Measurements from ENCODE around the gene CNOT2.

Gene CNOT2

DNA sequence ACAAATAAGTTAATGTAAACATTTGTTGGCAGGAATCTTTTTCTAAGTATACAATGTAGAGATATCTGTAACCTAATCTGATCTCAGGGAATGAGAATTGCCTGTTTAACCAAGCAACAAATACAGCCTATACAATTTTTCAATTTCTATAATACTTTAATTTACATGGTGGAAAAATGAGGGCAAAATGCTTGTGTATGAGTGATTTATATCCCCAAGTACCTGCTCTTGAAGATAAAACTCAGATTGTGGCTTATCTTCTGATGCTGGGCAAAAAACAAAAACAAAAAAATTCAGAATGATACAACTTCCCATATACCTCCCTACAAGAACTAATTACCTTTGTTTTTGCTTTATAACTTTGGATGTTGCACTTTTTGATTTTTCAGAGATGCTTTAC lies 2.2 kb downstream of the CNOT2 start:
- TF ChIP-seq, protein P1, sequence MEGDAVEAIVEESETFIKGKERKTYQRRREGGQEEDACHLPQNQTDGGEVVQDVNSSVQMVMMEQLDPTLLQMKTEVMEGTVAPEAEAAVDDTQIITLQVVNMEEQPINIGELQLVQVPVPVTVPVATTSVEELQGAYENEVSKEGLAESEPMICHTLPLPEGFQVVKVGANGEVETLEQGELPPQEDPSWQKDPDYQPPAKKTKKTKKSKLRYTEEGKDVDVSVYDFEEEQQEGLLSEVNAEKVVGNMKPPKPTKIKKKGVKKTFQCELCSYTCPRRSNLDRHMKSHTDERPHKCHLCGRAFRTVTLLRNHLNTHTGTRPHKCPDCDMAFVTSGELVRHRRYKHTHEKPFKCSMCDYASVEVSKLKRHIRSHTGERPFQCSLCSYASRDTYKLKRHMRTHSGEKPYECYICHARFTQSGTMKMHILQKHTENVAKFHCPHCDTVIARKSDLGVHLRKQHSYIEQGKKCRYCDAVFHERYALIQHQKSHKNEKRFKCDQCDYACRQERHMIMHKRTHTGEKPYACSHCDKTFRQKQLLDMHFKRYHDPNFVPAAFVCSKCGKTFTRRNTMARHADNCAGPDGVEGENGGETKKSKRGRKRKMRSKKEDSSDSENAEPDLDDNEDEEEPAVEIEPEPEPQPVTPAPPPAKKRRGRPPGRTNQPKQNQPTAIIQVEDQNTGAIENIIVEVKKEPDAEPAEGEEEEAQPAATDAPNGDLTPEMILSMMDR (IDR thresholded peaks at IDR 0.05; ENCODE audit: low read depth, low read length), result no peak
- Histone ChIP-seq H3K9me3 (ENCODE audit: severe bottlenecking) (no peaks in the 10 kb centered on the region), H3K4me3 (ENCODE audit: low read depth, low read length) (no peak overlapping the region), H3K27ac (no peak overlapping the region), H3K36me3 (peaks cover 34% of the 10 kb centered on the region), H3K27me3 (ENCODE audit: insufficient read depth, low read depth, severe bottlenecking) (no peaks in the 10 kb centered on the region)
- no peak for DNase-seq

DNA sequence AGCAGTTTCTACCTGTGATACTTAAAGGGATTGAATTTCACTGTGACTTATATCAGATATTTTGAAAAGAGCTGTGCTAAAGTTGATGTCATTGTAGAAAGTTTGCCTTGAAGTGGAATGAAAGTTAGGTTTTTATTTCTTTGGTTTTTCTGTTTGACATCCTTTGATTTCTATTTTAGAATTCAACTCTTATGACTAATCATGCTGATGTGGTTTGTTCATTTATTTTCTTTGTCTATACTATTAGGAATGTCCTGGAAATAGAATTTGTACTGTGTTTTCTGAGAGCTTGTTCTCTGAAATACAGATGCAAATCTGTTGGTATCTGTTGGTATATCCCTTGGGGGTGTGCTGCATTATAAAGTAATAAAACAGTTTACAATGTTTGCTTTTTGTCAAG lies 3.3 kb downstream of the CNOT2 start:
- no peaks in the 10 kb centered on the region for H3K9me3 ChIP-seq (ENCODE audit: severe bottlenecking)
- H3K4me3 ChIP-seq (ENCODE audit: low read depth, low read length), result no peak overlapping the region
- no peak for DNase-seq
- H3K27me3 ChIP-seq (ENCODE audit: insufficient read depth, low read depth, severe bottlenecking), result no peaks in the 10 kb centered on the region
- no peak overlapping the region for H3K27ac ChIP-seq
- TF ChIP-seq, protein P1 (IDR thresholded peaks at IDR 0.05; ENCODE audit: low read depth, low read length), result no peak
- peaks cover 24% of the 10 kb centered on the region for H3K36me3 ChIP-seq

DNA sequence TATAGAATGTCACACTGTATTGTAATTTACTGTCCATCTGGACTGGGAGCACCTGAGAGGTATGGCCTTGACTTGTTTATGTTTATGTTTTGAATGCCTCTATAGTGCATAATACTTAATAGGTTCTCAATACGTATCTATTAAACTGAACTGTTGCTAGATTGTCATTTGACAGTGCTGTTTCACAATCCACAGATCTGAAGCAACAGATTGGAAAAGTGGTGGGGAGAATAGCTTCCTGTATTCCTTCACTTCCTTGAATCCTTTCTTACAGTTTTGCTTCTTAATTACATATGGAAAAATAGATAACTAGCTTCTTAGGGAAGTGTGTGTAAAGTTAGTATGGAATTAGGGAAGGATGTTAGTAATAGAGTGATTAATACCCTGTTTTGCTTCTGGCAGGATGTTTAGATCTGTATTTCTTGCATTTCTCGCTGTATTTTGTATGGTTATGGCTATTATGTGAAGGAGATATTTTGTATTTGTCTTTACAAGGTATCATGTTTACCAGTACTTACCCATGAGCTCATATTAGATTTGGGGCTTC lies 4.5 kb downstream of the CNOT2 start:
- no peaks in the 10 kb centered on the region for H3K9me3 ChIP-seq (ENCODE audit: severe bottlenecking)
- DNase-seq, result no peak
- H3K27me3 ChIP-seq (ENCODE audit: insufficient read depth, low read depth, severe bottlenecking), result no peaks in the 10 kb centered on the region
- peaks cover 21% of the 10 kb centered on the region for H3K36me3 ChIP-seq
- H3K4me3 ChIP-seq (ENCODE audit: low read depth, low read length), result no peak overlapping the region
- TF ChIP-seq, protein P1 (IDR thresholded peaks at IDR 0.05; ENCODE audit: low read depth, low read length), result no peak
- no peak overlapping the region for H3K27ac ChIP-seq

DNA sequence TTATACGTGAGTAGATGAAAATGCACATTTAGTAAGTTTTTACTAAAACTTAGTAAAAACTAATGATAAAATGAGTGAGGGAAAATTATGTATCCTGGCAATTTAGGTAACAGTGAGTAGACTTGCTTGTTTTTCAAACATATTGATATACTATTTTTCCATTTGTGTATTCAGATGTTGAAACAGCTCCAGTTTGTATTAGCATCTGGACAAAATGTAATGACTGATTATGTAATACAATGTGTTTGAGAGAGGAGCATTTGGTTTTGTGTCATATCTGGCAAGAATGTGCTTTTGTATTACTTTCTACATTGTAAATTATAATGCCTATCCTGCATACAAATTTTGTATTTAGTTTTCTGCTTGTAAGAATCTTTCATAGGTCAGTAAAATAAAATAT lies 5.6 kb downstream of the CNOT2 start:
- Histone ChIP-seq H3K4me3 (ENCODE audit: low read depth, low read length) (no peak overlapping the region), H3K9me3 (ENCODE audit: severe bottlenecking) (no peaks in the 10 kb centered on the region), H3K27ac (no peak overlapping the region), H3K36me3 (peaks cover 21% of the 10 kb centered on the region), H3K27me3 (ENCODE audit: insufficient read depth, low read depth, severe bottlenecking) (no peaks in the 10 kb centered on the region)
- no peak for DNase-seq
- TF ChIP-seq, protein P1 (IDR thresholded peaks at IDR 0.05; ENCODE audit: low read depth, low read length), result no peak

DNA sequence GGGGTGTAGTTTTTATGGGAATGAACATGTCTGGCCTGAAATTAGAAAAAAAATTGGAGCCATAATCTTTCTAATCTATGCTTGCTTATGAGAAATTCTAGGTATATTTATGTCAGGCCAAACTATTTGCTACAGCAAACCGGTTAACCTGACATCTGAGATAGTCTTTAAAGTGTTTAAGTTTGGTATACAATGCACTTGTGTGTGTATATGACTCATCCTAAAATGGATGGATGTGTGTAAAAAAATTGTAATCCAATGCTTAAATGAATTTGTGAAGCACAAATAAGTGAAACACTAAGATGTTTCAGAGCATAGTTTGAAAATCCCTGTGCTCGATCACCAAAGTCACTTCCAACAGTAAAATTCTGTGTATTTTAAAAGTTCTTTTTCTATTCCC lies 6.7 kb downstream of the CNOT2 start:
- no peak for DNase-seq
- Histone ChIP-seq H3K4me3 (ENCODE audit: low read depth, low read length) (no peak overlapping the region), H3K9me3 (ENCODE audit: severe bottlenecking) (no peaks in the 10 kb centered on the region), H3K27ac (no peak overlapping the region), H3K27me3 (ENCODE audit: insufficient read depth, low read depth, severe bottlenecking) (no peaks in the 10 kb centered on the region), H3K36me3 (peaks cover 14% of the 10 kb centered on the region)
- TF ChIP-seq, protein P1 (IDR thresholded peaks at IDR 0.05; ENCODE audit: low read depth, low read length), result no peak

DNA sequence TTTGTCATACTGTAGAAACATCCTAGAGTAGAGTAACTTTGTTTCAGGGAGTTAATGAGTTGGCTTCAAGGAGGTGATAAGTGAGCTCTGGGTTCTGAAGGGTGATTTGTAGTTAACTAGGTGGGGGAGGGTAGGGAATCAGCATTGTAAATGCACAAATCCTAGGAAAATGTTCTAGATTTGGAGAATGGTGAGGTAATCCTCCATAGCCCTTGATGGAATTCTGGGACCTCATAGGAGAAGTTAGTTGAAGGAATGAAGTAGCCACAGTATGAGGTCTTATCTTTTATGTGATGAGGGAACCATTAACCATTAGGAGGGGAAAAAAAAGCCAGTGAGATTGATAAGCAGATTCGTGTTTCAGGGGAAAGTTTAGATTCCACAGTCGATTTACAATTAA lies 8.0 kb downstream of the CNOT2 start:
- Histone ChIP-seq H3K9me3 (ENCODE audit: severe bottlenecking) (no peaks in the 10 kb centered on the region), H3K4me3 (ENCODE audit: low read depth, low read length) (no peak overlapping the region), H3K36me3 (peaks cover 13% of the 10 kb centered on the region), H3K27ac (no peak overlapping the region), H3K27me3 (ENCODE audit: insufficient read depth, low read depth, severe bottlenecking) (no peaks in the 10 kb centered on the region)
- no peak for DNase-seq
- TF ChIP-seq, protein P1 (IDR thresholded peaks at IDR 0.05; ENCODE audit: low read depth, low read length), result no peak
